GM23338 (cell line): ENCODE results near the gene PKNOX2. TPM values are rescaled to one million over a fixed set of nuclear protein-coding genes. Genes with fewer than 3 reads are reported as not detected.

Source experiments
- ATAC-seq: fragments of 200-7000 bp; cut with Tn5 transposase; 3 replicates; pipeline ENCODE4 v1.9.1; 2020
- DNase-seq: peaks from one replicate; pipeline ENCODE4 v3.0.0-alpha.2; 2015; ENCODE audit warnings: low spot score
- H2AFZ ChIP-seq: fragments of 200-600 bp; sonication (generic); 2 replicates; pipeline ENCODE4 v1.8.0; 2016; ENCODE audit warnings: antibody characterized with exemption, mild to moderate bottlenecking, moderate library complexity
- H3F3A ChIP-seq: fragments of 200-600 bp; sonication (generic); replicated peaks from 2 replicates; pipeline ENCODE4 v1.8.0; 2017; ENCODE audit warnings: antibody characterized with exemption, mixed run types, low read depth
- H3K27ac ChIP-seq: fragments of 200-600 bp; sonication (generic); 2 replicates; pipeline ENCODE4 v1.6.1; 2016; ENCODE audit warnings: low read depth
- H3K27me3 ChIP-seq: fragments of 200-600 bp; sonication (generic); 2 replicates; pipeline ENCODE4 v1.8.0; 2016; ENCODE audit warnings: mild to moderate bottlenecking, mixed run types, moderate library complexity; ENCODE audit not compliant: insufficient read depth
- H3K36me3 ChIP-seq: fragments of 200-600 bp; sonication (generic); 2 replicates; pipeline ENCODE4 v1.8.0; 2016; ENCODE audit warnings: mild to moderate bottlenecking; ENCODE audit not compliant: insufficient read depth
- H3K4me1 ChIP-seq: fragments of 200-600 bp; sonication (generic); 2 replicates; pipeline ENCODE4 v1.8.0; 2016; ENCODE audit warnings: mild to moderate bottlenecking, moderate library complexity; ENCODE audit not compliant: insufficient read depth
- H3K4me2 ChIP-seq: fragments of 200-600 bp; sonication (generic); 2 replicates; pipeline ENCODE4 v1.7.1; 2017; ENCODE audit warnings: mixed run types
- H3K4me3 ChIP-seq: fragments of 200-600 bp; sonication (generic); 2 replicates; pipeline ENCODE4 v1.6.1; 2016; ENCODE audit warnings: mixed run types
- H3K79me2 ChIP-seq: fragments of 200-600 bp; sonication (generic); replicated peaks from 2 replicates; pipeline ENCODE4 v1.8.0; 2017; ENCODE audit warnings: mild to moderate bottlenecking; ENCODE audit not compliant: insufficient read depth
- H3K9me2 ChIP-seq: fragments of 200-600 bp; sonication (generic); 2 replicates; pipeline ENCODE4 v1.8.0; 2017; ENCODE audit not compliant: insufficient read depth
- H4K20me1 ChIP-seq: fragments of 200-600 bp; sonication (generic); replicated peaks from 2 replicates; pipeline ENCODE4 v1.8.0; 2017; ENCODE audit warnings: mild to moderate bottlenecking; ENCODE audit not compliant: insufficient read depth
- H3K27ac Mint-ChIP-seq: 2 replicates; pipeline ENCODE4 v1.8.0; 2020; ENCODE audit warnings: inconsistent platforms, mild to moderate bottlenecking, moderate library complexity, mixed read lengths
- H3K27me3 Mint-ChIP-seq: 3 replicates; pipeline ENCODE4 v1.8.0; 2022; ENCODE audit warnings: low read depth, mild to moderate bottlenecking, moderate library complexity, mixed read lengths, inconsistent platforms; ENCODE audit not compliant: insufficient read depth, poor library complexity
- H3K36me3 Mint-ChIP-seq: 3 replicates; pipeline ENCODE4 v1.8.0; 2021; ENCODE audit warnings: low read depth, mild to moderate bottlenecking, inconsistent platforms, moderate library complexity, mixed read lengths
- H3K4me1 Mint-ChIP-seq: 3 replicates; pipeline ENCODE4 v1.8.0; 2020; ENCODE audit warnings: mild to moderate bottlenecking, inconsistent platforms, mixed read lengths
- H3K4me3 Mint-ChIP-seq: 3 replicates; pipeline ENCODE4 v1.8.0; 2021; ENCODE audit warnings: moderate library complexity, mild to moderate bottlenecking, inconsistent platforms, mixed read lengths
- H3K9me3 Mint-ChIP-seq: 3 replicates; pipeline ENCODE4 v1.8.0; 2020; ENCODE audit warnings: moderate library complexity, mild to moderate bottlenecking, inconsistent platforms, mixed read lengths
- CREB1 ChIP-seq: fragments of 250-450 bp; sonication (Bioruptor Pico); IDR thresholded peaks from 2 replicates; pipeline ENCODE4 v1.5.0; 2020; ENCODE audit warnings: low read depth, mild to moderate bottlenecking, moderate library complexity
- CTCF ChIP-seq, 2 experiments: fragments of 200-600 bp in 1 of 2; sonication (generic) in 1 of 2; conservative IDR thresholded peaks; 2 replicates each; pipeline versions ENCODE4 v1.5.1 to v1.6.1; 2016 to 2017; ENCODE audit warnings: antibody characterized with exemption in 2 of 2, low read depth in 2 of 2, mild to moderate bottlenecking in 2 of 2, moderate library complexity in 1 of 2
- EZH2 ChIP-seq: fragments of 200-600 bp; sonication (generic); IDR thresholded peaks from one replicate; pipeline ENCODE4 v1.8.0; 2017; ENCODE audit warnings: antibody characterized with exemption, mild to moderate bottlenecking, low read depth; ENCODE audit not compliant: unreplicated experiment
- JUNB ChIP-seq: IDR thresholded peaks from one replicate; pipeline ENCODE4 v1.6.1; 2016; ENCODE audit warnings: antibody characterized with exemption; ENCODE audit not compliant: unreplicated experiment
- NANOG ChIP-seq: IDR thresholded peaks from 2 replicates; pipeline ENCODE4 v1.6.1; 2016; ENCODE audit warnings: antibody characterized with exemption, borderline replicate concordance
- POLR2AphosphoS5 ChIP-seq: IDR thresholded peaks from 2 replicates; pipeline ENCODE4 v1.6.1; 2016; ENCODE audit warnings: antibody characterized with exemption, low read depth
- REST ChIP-seq: IDR thresholded peaks from one replicate; pipeline ENCODE4 v1.6.1; 2018; ENCODE audit warnings: antibody characterized with exemption; ENCODE audit not compliant: unreplicated experiment
- STAT1 ChIP-seq: IDR thresholded peaks from one replicate; pipeline ENCODE4 v1.6.1; 2016; ENCODE audit warnings: antibody characterized with exemption; ENCODE audit not compliant: unreplicated experiment
- ZNF331 ChIP-seq: fragments of 250-450 bp; sonication (Bioruptor Pico); IDR thresholded peaks from 2 replicates; pipeline ENCODE4 v1.5.0; 2020; ENCODE audit warnings: low read depth, mild to moderate bottlenecking, moderate library complexity
- ZNF462 ChIP-seq: fragments of 250-450 bp; sonication (Bioruptor Pico); IDR thresholded peaks from 2 replicates; pipeline ENCODE4 v1.5.0; 2020; ENCODE audit warnings: mild to moderate bottlenecking, moderate library complexity
- polyA plus RNA-seq: library from polyadenylated mRNA; unstranded; fragments of >200 nt; fragmentation: Nextera tagmentation; extraction: Ambion mirVana; gene quantifications from 2 replicates; pipeline ENCODE4 v1.2.1, GENCODE V29; 2016
- total RNA-seq: library from RNA; depleted of rRNA; stranded (reverse); fragments of >200 nt; shearing (Covaris generic); gene quantifications from 2 replicates; pipeline ENCODE4 v1.2.3, GENCODE V29; 2014

PKNOX2 gene
- total and polyA plus RNA-seq, 2 experiments from 2014 or later, result 0.42 to 0.83 TPM

GRCh38 chr11:125148743-125149142 is 15.8 kb upstream of the PKNOX2 start (continued):
- TF ChIP-seq CTCF (conservative IDR thresholded peaks at IDR 0.05; ENCODE audit: low read depth in 2 of 2) (no peak), NANOG (no peak), JUNB (no peak), POLR2AphosphoS5 (no peak), ZNF462 (CRISPR knock-in tag) (no peak), ZNF331 (CRISPR knock-in tag) (no peak), EZH2 (no peak)

GRCh38 chr11:125153837-125154236 is 10.7 kb upstream of the PKNOX2 start:
- H3K27ac Mint-ChIP-seq, result no peak overlapping the region
- H3K36me3 ChIP-seq, result no peaks in the 10 kb centered on the region
- H3F3A ChIP-seq, result no peaks in the 10 kb centered on the region
- H3K27me3 Mint-ChIP-seq, result no peaks in the 10 kb centered on the region
- no peaks in the 10 kb centered on the region; the same call in 1 of the 2 replicates for H3K4me1 ChIP-seq
- H4K20me1 ChIP-seq, result no peaks in the 10 kb centered on the region
- peaks cover 4% of the 10 kb centered on the region; the same call in 2 of the 3 replicates for H3K9me3 Mint-ChIP-seq
- H3K27me3 ChIP-seq, result peaks cover 9% of the 10 kb centered on the region; the same call in 1 of the 2 replicates
- no peak overlapping the region for H3K4me3 Mint-ChIP-seq
- H3K9me2 ChIP-seq, result no peaks in the 10 kb centered on the region
- DNase-seq, result no peak
- H3K4me3 ChIP-seq, result no peak overlapping the region
- H3K36me3 Mint-ChIP-seq, result peaks cover 3% of the 10 kb centered on the region; the same call in 1 of the 3 replicates
- peaks cover 18% of the 10 kb centered on the region for H3K4me1 Mint-ChIP-seq
- no peaks in the 10 kb centered on the region for H3K79me2 ChIP-seq
- no peak overlapping the region for H3K4me2 ChIP-seq
- no peak overlapping the region for H3K27ac ChIP-seq
- no peak overlapping the region for H2AFZ ChIP-seq
- no peak for ATAC-seq
- no peak for TF ChIP-seq NANOG
- no peak for TF ChIP-seq REST
- no peak for TF ChIP-seq STAT1
- TF ChIP-seq CTCF (conservative IDR thresholded peaks at IDR 0.05; ENCODE audit: low read depth in 2 of 2), result no peak
- no peak for TF ChIP-seq CREB1
- no peak for TF ChIP-seq POLR2AphosphoS5
